AG04449 (cell line): Measurements from ENCODE around the gene EML4.

Experiments used
- CTCF ChIA-PET: fragments of 350-600 bp; formaldehyde crosslinking; extraction: SDS; loops from one replicate; lab custom pipeline; 2021; ENCODE audit warnings: antibody characterized with exemption; lab: Yijun Ruan, JAX
- POLR2A ChIA-PET: fragments of 400-600, 350-600 bp; formaldehyde crosslinking; extraction: SDS; loops from one replicate; lab custom pipeline; 2020; ENCODE audit warnings: antibody characterized with exemption, inconsistent platforms; lab: Yijun Ruan, JAX
- DNase-seq: peaks from one replicate; pipeline ENCODE4 v3.0.0-alpha.2; 2010; ENCODE audit warnings: low read depth, low spot score
- H3K4me3 ChIP-seq: 2 replicates; pipeline ENCODE4 v1.5.1; 2011; ENCODE audit warnings: low read depth, mild to moderate bottlenecking, control low read depth, low read length
- TF ChIP-seq, protein P1 (sequence below): IDR thresholded peaks from one replicate; pipeline ENCODE4 v1.5.1; 2011; ENCODE audit warnings: mild to moderate bottlenecking, moderate library complexity, low read length, control low read depth, inconsistent platforms; ENCODE audit not compliant: insufficient read depth; ENCODE audit errors: missing control alignments

EML4 gene

GRCh38 chr2:42211291-42211690 lies 42.1 kb downstream of the EML4 start:
- POLR2A ChIA-PET = no interaction called here
- CTCF ChIA-PET = no interaction called here
- no peak for DNase-seq
- TF ChIP-seq, protein P1, sequence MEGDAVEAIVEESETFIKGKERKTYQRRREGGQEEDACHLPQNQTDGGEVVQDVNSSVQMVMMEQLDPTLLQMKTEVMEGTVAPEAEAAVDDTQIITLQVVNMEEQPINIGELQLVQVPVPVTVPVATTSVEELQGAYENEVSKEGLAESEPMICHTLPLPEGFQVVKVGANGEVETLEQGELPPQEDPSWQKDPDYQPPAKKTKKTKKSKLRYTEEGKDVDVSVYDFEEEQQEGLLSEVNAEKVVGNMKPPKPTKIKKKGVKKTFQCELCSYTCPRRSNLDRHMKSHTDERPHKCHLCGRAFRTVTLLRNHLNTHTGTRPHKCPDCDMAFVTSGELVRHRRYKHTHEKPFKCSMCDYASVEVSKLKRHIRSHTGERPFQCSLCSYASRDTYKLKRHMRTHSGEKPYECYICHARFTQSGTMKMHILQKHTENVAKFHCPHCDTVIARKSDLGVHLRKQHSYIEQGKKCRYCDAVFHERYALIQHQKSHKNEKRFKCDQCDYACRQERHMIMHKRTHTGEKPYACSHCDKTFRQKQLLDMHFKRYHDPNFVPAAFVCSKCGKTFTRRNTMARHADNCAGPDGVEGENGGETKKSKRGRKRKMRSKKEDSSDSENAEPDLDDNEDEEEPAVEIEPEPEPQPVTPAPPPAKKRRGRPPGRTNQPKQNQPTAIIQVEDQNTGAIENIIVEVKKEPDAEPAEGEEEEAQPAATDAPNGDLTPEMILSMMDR = no peak
- H3K4me3 ChIP-seq = no peak overlapping the region

- TF ChIP-seq, protein P1 = no peak
- ChIA-PET POLR2A (no interaction called here), CTCF (interaction anchor here (0.7 to 1.1 kb wide), 2 partner anchors 14 to 128 kb away, joined by 3 to 4 read pairs; no protein-coding TSS in a partner anchor)
- H3K4me3 ChIP-seq = no peak overlapping the region
- DNase-seq = no peak
Observed at GRCh38 chr2:42214669-42215068, 45.5 kb downstream of the EML4 start.

GRCh38 chr2:42216694-42217093 lies 47.5 kb downstream of the EML4 start:
- TF ChIP-seq, protein P1 = no peak
- POLR2A ChIA-PET = no interaction called here
- H3K4me3 ChIP-seq = no peak overlapping the region
- no peak for DNase-seq
- CTCF ChIA-PET = interaction anchor here (0.6 to 1.6 kb wide), 2 partner anchors 14 to 127 kb away, joined by 3 read pairs; no protein-coding TSS in a partner anchor

- TF ChIP-seq, protein P1 = no peak
- no peak for DNase-seq
- POLR2A ChIA-PET = no interaction called here
- CTCF ChIA-PET = interaction anchor here (1.6 kb wide), 1 partner anchor 13 kb away, joined by 3 read pairs; no protein-coding TSS in a partner anchor
- no peak overlapping the region for H3K4me3 ChIP-seq
Observed at GRCh38 chr2:42217307-42217706, 48.2 kb downstream of the EML4 start.

DNA sequence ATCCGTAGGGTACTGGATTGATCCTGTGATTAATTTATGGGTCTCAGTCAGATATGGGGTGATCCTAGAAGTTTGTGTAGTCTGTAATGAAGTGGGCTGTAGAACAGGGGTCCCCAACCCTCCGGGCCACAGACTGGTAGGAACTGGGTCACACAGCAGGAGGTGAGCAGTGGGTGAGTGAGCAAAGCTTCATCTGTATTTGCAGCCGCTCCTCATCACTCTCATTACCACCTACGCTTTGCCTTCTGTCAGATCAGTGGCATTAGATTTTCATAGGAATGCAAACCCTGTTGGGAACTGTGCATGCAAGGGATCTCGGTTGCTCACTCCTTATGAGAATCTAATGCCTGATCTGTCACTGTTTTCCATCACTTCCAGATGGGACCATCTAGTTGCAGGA lies 48.8 kb downstream of the EML4 start:
- H3K4me3 ChIP-seq = no peak overlapping the region
- ChIA-PET CTCF (no interaction called here), POLR2A (no interaction called here)
- TF ChIP-seq, protein P1 = no peak
- DNase-seq = no peak

- TF ChIP-seq, protein P1 = no peak
- POLR2A ChIA-PET = no interaction called here
- DNase-seq = no peak
- H3K4me3 ChIP-seq = no peak overlapping the region
- CTCF ChIA-PET = interaction anchor here (0.6 kb wide), 1 partner anchor 1323 kb away, joined by 3 read pairs; no protein-coding TSS in a partner anchor
Observed at GRCh38 chr2:42218712-42219111, 49.6 kb downstream of the EML4 start.
